ENCODE measurements around the gene SNRNP27. TPM values are rescaled to one million over a fixed set of nuclear protein-coding genes. Genes with fewer than 3 reads are reported as not detected.

SNRNP27 gene
- total and polyA plus RNA-seq, 8 donors = 5.8 to 70.6 (median 52.1) TPM

DNA sequence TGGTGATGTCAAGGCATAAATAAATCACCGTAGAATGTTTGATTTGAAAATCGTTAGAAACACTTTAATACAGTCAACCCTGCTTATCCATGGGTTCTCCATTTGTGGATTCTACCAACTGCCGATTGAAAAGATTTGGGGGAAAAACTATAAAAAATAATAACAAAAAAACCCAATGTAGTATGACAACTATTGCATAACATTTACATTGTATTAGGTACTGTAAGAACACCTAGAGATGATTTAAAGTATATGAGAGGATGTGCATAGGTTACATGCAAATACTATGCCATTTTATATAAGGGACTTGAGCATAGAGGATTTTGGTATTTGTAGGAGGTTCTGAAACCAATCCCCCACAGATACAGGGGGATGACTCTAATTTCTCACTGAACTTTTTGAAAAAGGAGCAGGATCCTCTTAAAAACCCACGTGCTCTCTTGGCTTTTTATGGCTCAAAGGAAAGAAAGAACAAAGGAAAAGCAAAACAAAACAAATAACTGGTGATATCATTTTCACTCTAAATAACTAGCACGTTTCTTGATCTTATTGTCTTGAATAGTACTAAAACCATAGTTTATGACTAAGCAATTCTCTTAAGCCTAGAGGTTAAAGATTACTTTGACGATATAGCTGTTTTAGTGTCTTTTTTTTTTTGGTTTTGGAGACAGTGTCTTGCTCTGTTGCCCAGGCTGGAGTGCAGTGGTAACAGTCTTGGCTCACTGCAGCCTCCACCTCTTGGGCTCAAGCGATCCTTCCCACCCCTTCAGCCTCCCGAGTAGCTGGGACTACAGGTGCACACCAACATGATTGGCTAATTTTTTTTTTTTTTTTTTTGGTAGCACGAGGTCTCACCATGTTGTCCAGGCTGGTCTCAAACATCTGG, 47.3 kb upstream of the SNRNP27 start:
- TF ChIP-seq, protein P1, sequence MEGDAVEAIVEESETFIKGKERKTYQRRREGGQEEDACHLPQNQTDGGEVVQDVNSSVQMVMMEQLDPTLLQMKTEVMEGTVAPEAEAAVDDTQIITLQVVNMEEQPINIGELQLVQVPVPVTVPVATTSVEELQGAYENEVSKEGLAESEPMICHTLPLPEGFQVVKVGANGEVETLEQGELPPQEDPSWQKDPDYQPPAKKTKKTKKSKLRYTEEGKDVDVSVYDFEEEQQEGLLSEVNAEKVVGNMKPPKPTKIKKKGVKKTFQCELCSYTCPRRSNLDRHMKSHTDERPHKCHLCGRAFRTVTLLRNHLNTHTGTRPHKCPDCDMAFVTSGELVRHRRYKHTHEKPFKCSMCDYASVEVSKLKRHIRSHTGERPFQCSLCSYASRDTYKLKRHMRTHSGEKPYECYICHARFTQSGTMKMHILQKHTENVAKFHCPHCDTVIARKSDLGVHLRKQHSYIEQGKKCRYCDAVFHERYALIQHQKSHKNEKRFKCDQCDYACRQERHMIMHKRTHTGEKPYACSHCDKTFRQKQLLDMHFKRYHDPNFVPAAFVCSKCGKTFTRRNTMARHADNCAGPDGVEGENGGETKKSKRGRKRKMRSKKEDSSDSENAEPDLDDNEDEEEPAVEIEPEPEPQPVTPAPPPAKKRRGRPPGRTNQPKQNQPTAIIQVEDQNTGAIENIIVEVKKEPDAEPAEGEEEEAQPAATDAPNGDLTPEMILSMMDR (IDR thresholded peaks at IDR 0.05) = no peak
- TF ChIP-seq POLR2AphosphoS5 (IDR thresholded peaks at IDR 0.05) (no peak), POLR2A (IDR thresholded peaks at IDR 0.05) (no peak), EP300 (IDR thresholded peaks at IDR 0.05) (no peak)
- Histone ChIP-seq H3K27me3 (no peaks in the 10 kb centered on the region), H3K27ac (no peak overlapping the region), H3K36me3 (peaks cover 26 to 87% (median 81%) of the 10 kb centered on the region in 4 donors), H3K4me1 (no peaks in the 10 kb centered on the region), H3K9me3 (no peaks in the 10 kb centered on the region), H3K4me3 (no peak overlapping the region)
- 86 to 92% (median 89%) methylated on average over 9 of the region's 9 CpGs for WGBS, 5 donors
- intact Hi-C loops (cut with DNase I; ENCODE audit: low total_unique reads) = no loop called here
- no peak for DNase-seq

DNA sequence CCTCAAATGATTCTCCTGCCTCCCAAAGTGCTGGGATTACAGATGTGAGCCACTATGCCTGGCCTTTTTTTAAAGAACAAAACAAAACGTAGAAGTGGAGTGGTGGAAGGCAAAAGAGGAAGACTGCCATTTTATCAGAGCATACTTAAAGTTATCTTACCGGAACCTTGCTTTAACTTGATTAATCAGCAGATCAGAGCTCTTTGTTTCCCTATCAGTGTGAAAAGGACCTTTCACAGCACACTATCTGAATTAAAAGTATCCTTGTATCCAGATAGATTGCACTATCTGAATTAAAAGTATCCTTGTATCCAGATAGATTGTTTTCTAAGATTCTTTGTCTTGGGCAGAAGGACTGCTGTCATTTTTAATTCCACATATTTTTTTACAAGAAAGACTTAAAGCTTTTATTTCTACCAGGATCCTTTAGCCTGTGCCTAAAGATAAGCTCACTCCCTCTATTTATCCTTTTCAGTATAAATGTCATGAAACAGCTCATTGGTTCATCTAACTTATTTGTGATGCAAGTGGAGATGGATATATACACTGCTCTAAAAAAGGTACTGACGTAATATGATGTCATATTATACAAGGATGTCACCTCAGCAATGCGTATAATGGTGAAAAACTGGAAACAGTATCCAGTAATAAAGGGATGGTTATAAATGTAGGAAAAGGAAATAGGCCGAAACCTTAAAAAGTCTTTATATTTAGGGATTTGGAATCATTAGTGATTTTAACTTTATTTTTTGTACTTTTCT, 46.5 kb upstream of the SNRNP27 start:
- Histone ChIP-seq H3K36me3 (peaks cover 26 to 89% (median 83%) of the 10 kb centered on the region in 4 donors), H3K9me3 (no peaks in the 10 kb centered on the region), H3K27me3 (no peaks in the 10 kb centered on the region), H3K4me1 (no peaks in the 10 kb centered on the region), H3K27ac (no peak overlapping the region), H3K4me3 (no peak overlapping the region)
- no peak for DNase-seq
- intact Hi-C loops (cut with DNase I; ENCODE audit: low total_unique reads) = no loop called here
- 89 to 94% (median 92%) methylated on average over 5 of the region's 5 CpGs for WGBS, 5 donors
- TF ChIP-seq POLR2AphosphoS5 (IDR thresholded peaks at IDR 0.05) = no peak
- TF ChIP-seq, protein P1 (IDR thresholded peaks at IDR 0.05) = no peak
- TF ChIP-seq EP300 (IDR thresholded peaks at IDR 0.05) = no peak
- TF ChIP-seq POLR2A (IDR thresholded peaks at IDR 0.05) = no peak

DNA sequence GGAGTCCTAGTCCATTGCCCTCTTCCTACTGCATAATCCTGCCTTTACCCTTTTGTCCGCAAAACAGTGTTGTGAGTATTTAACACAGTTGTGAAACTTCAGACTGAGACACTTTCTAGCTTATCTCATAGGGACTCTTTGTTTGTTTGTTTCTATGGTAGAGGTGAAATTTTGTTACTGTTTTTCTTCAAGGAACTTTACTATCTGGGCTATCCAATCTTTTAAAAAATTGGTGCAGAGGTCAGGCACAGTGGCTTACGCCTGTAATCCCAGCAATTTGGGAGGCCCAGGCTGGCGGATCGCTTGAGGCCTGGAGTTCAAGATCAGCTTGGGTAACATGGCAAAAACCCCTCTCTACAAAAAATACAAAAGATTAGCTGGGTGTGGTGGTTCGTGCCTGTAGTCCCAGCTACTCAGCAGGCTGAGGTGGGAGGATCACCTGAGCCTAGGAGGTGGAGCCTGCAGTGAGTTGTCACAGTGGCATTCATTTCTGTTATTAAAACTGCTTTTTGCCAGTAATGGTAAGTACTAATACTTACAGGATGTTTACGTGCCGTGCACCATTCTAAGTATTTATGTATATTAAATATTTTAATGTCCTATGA, 45.5 kb upstream of the SNRNP27 start:
- DNase-seq = peak in 1 of 2 donors; percentile 3
- TF ChIP-seq EP300 (IDR thresholded peaks at IDR 0.05) (no peak), POLR2AphosphoS5 (IDR thresholded peaks at IDR 0.05) (no peak), POLR2A (IDR thresholded peaks at IDR 0.05) (no peak)
- TF ChIP-seq, protein P1 (IDR thresholded peaks at IDR 0.05) = no peak
- Histone ChIP-seq H3K36me3 (peaks cover 26 to 95% (median 91%) of the 10 kb centered on the region in 4 donors), H3K4me1 (no peaks in the 10 kb centered on the region), H3K27ac (no peak overlapping the region), H3K27me3 (no peaks in the 10 kb centered on the region), H3K4me3 (no peak overlapping the region), H3K9me3 (no peaks in the 10 kb centered on the region)
- intact Hi-C loops (cut with DNase I; ENCODE audit: low total_unique reads) = no loop called here
- 85 to 91% (median 87%) methylated on average over 7 of the region's 7 CpGs for WGBS, 5 donors

DNA sequence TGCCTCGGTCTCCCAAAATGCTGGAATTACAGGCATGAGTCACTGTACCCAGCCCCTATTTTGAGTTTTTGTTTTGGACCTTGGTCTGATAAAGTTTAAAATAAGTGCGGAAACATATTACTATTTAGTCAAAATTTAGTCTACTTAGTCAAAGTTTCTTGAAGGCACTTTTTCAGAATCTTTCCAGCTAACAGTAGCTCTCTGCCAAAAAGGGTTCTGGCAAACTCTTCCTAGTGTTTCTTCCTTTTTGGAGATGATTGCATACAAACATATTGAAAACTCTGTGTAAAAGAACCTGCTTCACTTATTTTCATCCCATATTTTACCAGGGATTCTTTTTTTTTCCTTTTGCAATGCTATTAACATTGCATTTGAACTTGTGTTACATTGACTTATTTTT, 35.5 kb upstream of the SNRNP27 start:
- H3K27me3 ChIP-seq = no peaks in the 10 kb centered on the region
- intact Hi-C loops (cut with DNase I; ENCODE audit: low total_unique reads) = no loop called here
- DNase-seq = no peak
- 87 to 100% (median 97%) methylated on average over 2 of the region's 2 CpGs for WGBS, 5 donors
- TF ChIP-seq POLR2AphosphoS5 (IDR thresholded peaks at IDR 0.05) (no peak), POLR2A (IDR thresholded peaks at IDR 0.05) (no peak), EP300 (IDR thresholded peaks at IDR 0.05) (no peak)
- TF ChIP-seq, protein P1 (IDR thresholded peaks at IDR 0.05) = no peak
- no peaks in the 10 kb centered on the region for H3K9me3 ChIP-seq
- H3K36me3 ChIP-seq = peaks cover 0 to 54% (median 52%) of the 10 kb centered on the region in 4 donors
- H3K27ac ChIP-seq = no peak overlapping the region
- no peaks in the 10 kb centered on the region for H3K4me1 ChIP-seq
- no peak overlapping the region for H3K4me3 ChIP-seq

Measured in stomach (tissue), 9 donors.